ENCODE data around the gene RNF39.

DNA sequence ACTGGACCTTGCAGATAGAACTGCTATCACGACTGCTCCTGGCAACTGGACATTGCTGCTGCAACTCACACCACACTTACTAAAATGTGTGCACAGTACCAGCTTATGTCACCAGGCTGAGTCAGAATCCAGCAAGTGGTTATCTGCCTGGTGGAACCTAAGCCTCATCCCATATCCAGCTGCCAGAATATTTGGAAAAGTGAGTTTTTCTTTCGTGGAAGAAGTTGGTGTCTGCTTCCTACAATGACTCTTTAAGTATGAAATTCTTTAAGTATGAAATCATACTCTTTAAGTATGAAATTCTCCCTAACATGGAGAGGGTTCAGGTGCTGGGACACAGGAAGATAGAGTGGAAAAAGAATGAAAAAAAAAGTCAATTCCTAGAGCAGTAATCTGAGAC lies 30.9 kb downstream of the RNF39 start:
- TF ChIP-seq, protein P1, sequence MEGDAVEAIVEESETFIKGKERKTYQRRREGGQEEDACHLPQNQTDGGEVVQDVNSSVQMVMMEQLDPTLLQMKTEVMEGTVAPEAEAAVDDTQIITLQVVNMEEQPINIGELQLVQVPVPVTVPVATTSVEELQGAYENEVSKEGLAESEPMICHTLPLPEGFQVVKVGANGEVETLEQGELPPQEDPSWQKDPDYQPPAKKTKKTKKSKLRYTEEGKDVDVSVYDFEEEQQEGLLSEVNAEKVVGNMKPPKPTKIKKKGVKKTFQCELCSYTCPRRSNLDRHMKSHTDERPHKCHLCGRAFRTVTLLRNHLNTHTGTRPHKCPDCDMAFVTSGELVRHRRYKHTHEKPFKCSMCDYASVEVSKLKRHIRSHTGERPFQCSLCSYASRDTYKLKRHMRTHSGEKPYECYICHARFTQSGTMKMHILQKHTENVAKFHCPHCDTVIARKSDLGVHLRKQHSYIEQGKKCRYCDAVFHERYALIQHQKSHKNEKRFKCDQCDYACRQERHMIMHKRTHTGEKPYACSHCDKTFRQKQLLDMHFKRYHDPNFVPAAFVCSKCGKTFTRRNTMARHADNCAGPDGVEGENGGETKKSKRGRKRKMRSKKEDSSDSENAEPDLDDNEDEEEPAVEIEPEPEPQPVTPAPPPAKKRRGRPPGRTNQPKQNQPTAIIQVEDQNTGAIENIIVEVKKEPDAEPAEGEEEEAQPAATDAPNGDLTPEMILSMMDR (conservative IDR thresholded peaks at IDR 0.05; ENCODE audit: low read length): no peak
- TF ChIP-seq EZH2phosphoT487 (IDR thresholded peaks at IDR 0.05; ENCODE audit: borderline replicate concordance): no peak

Measured in Loucy (cell line).